B cell (primary cell): ENCODE data around the gene CDC42BPA. TPM values are rescaled to one million over a fixed set of nuclear protein-coding genes. Genes with fewer than 3 reads are reported as not detected.

Source experiments
- ATAC-seq: fragments of 200-7000 bp; cut with Tn5 transposase; one replicate; pipeline ENCODE4 v1.10.0; 2021; ENCODE audit warnings: low read depth, mild to moderate bottlenecking, moderate number of reproducible peaks, moderate library complexity
- CTCF ChIA-PET: fragments of 350-600 bp; sonication (Branson Sonifier 250); formaldehyde crosslinking; loops from one replicate; lab custom pipeline; 2021; ENCODE audit warnings: antibody characterized with exemption, inconsistent platforms; lab: Charles Lee
- POLR2A ChIA-PET: fragments of 350-600 bp; sonication (Branson Sonifier 250); formaldehyde crosslinking; loops from one replicate; lab custom pipeline; 2021; ENCODE audit warnings: antibody characterized with exemption; lab: Charles Lee
- DNase-seq: peaks from one replicate; pipeline ENCODE4 v3.0.0; 2013
- H2AFZ ChIP-seq: 2 replicates; pipeline ENCODE4 v1.6.1; 2012; ENCODE audit warnings: mild to moderate bottlenecking, low read depth, low read length; ENCODE audit not compliant: insufficient read depth, poor library complexity, severe bottlenecking
- H3K27ac ChIP-seq, 2 donors: 1 replicate in 1 of 2; 2 replicates in 1 of 2; pipeline ENCODE4 v1.5.1; 2012 to 2013; ENCODE audit warnings: low read length in 2 of 2, mild to moderate bottlenecking in 2 of 2, moderate library complexity in 1 of 2
- H3K27me3 ChIP-seq, 4 experiments: fragments of 200-600 bp in 1 of 4; sonication (generic) in 1 of 4; replicated peaks in 1 of 4; 1 replicate in 2 of 4; 2 replicates in 2 of 4; pipeline versions ENCODE4 v1.6.1 to v1.7.0; 2013 to 2016; ENCODE audit warnings: low read length in 3 of 4, mild to moderate bottlenecking in 2 of 4, mixed read lengths in 1 of 4, moderate library complexity in 1 of 4; ENCODE audit not compliant: insufficient read depth in 4 of 4, control insufficient read depth in 3 of 4; ENCODE audit errors: control extremely low read depth in 1 of 4
- H3K36me3 ChIP-seq, 2 experiments: replicated peaks in 1 of 2; 1 replicate in 1 of 2; 2 replicates in 1 of 2; pipeline versions ENCODE4 v1.6.1 to v1.7.1; 2013; ENCODE audit warnings: low read length in 1 of 2; ENCODE audit not compliant: insufficient read depth in 2 of 2, control insufficient read depth in 1 of 2; ENCODE audit errors: control extremely low read depth in 1 of 2, extremely low read depth in 1 of 2
- H3K4me1 ChIP-seq, 2 donors: fragments of 200-600 bp in 1 of 2; sonication (generic) in 1 of 2; 1 replicate in 1 of 2; 2 replicates in 1 of 2; pipeline versions ENCODE4 v1.5.1 to v1.6.1; 2013 to 2017; ENCODE audit warnings: low read length in 2 of 2; ENCODE audit not compliant: control insufficient read depth in 2 of 2, insufficient read depth in 2 of 2
- H3K4me2 ChIP-seq: replicated peaks from 2 replicates; pipeline ENCODE3; 2012; ENCODE audit warnings: mild to moderate bottlenecking, low read depth, low read length; ENCODE audit not compliant: poor library complexity, severe bottlenecking
- H3K4me3 ChIP-seq, 5 experiments: fragments of 200-600 bp in 1 of 5; sonication (generic) in 1 of 5; 1 replicate in 3 of 5; 2 replicates in 2 of 5; pipeline versions ENCODE4 v1.5.1 to v1.7.0; 2011 to 2016; ENCODE audit warnings: low read length in 4 of 5, mild to moderate bottlenecking in 4 of 5, low read depth in 2 of 5, control low read depth in 1 of 5, moderate library complexity in 1 of 5; ENCODE audit not compliant: insufficient read depth in 1 of 5; ENCODE audit errors: control extremely low read depth in 1 of 5, extremely low read depth in 1 of 5
- H3K79me2 ChIP-seq: fragments of 200-600 bp; sonication (generic); one replicate; pipeline ENCODE4 v1.6.0; 2016; ENCODE audit warnings: low read length; ENCODE audit not compliant: control insufficient read depth, insufficient read depth
- H3K9ac ChIP-seq: fragments of 200-600 bp; sonication (generic); 2 replicates; pipeline ENCODE4 v1.6.1; 2017; ENCODE audit warnings: mild to moderate bottlenecking, low read length, moderate library complexity
- H3K9me3 ChIP-seq, 3 donors: one replicate each; pipeline versions ENCODE4 v1.6.1 to v1.7.1; 2013; ENCODE audit warnings: low read length in 2 of 3; ENCODE audit not compliant: control insufficient read depth in 2 of 3, insufficient read depth in 1 of 3; ENCODE audit errors: control extremely low read depth in 1 of 3
- H4K20me1 ChIP-seq: 2 replicates; pipeline ENCODE4 v1.6.0; 2012; ENCODE audit warnings: mild to moderate bottlenecking, low read length; ENCODE audit not compliant: insufficient read depth, control insufficient read depth, poor library complexity, severe bottlenecking
- H3K27ac Mint-ChIP-seq: one replicate; pipeline ENCODE4 v1.8.0; 2021; ENCODE audit warnings: mixed read lengths
- H3K27me3 Mint-ChIP-seq: one replicate; pipeline ENCODE4 v1.8.0; 2021; ENCODE audit warnings: mixed read lengths
- H3K4me1 Mint-ChIP-seq: one replicate; pipeline ENCODE4 v1.8.0; 2021; ENCODE audit warnings: mixed read lengths
- H3K4me3 Mint-ChIP-seq: one replicate; pipeline ENCODE4 v1.8.0; 2021; ENCODE audit warnings: mixed read lengths
- H3K9me3 Mint-ChIP-seq: one replicate; pipeline ENCODE4 v1.8.0; 2022; ENCODE audit warnings: mixed read lengths; ENCODE audit not compliant: insufficient read depth
- EZH2 ChIP-seq: IDR thresholded peaks from 2 replicates; pipeline ENCODE4 v1.6.1; 2012; ENCODE audit warnings: borderline replicate concordance, low read depth, mild to moderate bottlenecking, moderate library complexity, low read length; ENCODE audit not compliant: insufficient read depth, poor library complexity, severe bottlenecking
- WGBS: methylation state at CpG from one replicate; pipeline ENCODE4 v1.1.5; 2013; ENCODE audit warnings: missing lambda C conversion rate; ENCODE audit not compliant: insufficient coverage; 5-methylcytosine and 5-hydroxymethylcytosine counted together
- intact Hi-C: fragments of 100-400 bp; cut with micrococcal nuclease; formaldehyde crosslinking; loops from one replicate; pipeline ENCODE4 v1.10.0; 2022
- polyA plus RNA-seq: library from polyadenylated mRNA; depleted of rRNA; stranded (reverse); fragments of >200 nt; gene quantifications from 2 replicates; pipeline ENCODE4 v1.2.3, GENCODE V29; 2012
- total RNA-seq, 2 donors: library from RNA; stranded (reverse); fragments of 120-200 nt in 1 of 2; gene quantifications; 1 replicate in 1 of 2; 2 replicates in 1 of 2; pipeline versions ENCODE4 v1.2.3 to v1.2.4, GENCODE V29; 2013 to 2022
- TF ChIP-seq, protein P1 (sequence below): fragments of 200-600 bp; IDR thresholded peaks from one replicate; pipeline ENCODE4 v1.8.0; 2022; ENCODE audit warnings: antibody characterized with exemption, mild to moderate bottlenecking

CDC42BPA gene
- total and polyA plus RNA-seq, 2 donors (not counting 1 experiment from before 2014, with no cell fraction given) = 0.04 to 0.69 TPM

DNA sequence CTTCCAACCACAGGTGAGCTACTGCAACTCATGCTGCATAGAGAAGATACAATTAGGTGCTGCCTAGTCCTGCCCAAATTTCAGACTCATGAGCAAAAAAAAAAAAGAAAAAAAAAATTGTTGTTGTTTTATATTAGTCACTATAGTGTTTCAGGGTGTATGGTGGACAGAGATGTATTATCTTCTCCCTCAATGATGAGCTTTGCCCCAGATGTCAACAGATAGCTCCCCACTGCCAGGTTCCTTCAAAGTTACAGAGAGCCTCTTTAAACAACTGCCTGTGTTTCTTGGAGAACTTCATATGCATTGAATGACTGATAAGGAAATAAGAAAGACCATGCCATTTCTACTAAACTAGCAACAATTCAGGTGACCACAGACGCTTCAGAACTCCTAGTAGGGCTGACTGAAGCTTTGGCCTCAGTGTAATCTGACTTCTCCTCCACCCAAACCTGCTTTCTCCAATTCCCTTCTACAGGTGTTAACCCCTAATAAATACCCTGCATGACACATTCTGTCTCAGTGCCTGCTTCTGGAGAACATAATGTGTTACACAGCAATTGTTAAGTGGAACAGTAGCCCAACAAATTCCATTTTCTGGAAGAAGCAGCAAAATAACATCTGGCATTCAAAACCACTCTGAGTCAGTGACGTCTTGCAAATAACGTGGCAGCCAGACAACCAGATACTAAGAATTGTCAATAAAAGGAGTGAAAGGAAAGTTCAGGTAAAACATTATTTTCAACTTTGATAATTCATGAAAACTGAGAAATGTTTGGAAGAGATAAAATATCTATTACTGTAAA is 147.7 kb downstream of the CDC42BPA start:
- no peak for TF ChIP-seq EZH2
- TF ChIP-seq, protein P1, sequence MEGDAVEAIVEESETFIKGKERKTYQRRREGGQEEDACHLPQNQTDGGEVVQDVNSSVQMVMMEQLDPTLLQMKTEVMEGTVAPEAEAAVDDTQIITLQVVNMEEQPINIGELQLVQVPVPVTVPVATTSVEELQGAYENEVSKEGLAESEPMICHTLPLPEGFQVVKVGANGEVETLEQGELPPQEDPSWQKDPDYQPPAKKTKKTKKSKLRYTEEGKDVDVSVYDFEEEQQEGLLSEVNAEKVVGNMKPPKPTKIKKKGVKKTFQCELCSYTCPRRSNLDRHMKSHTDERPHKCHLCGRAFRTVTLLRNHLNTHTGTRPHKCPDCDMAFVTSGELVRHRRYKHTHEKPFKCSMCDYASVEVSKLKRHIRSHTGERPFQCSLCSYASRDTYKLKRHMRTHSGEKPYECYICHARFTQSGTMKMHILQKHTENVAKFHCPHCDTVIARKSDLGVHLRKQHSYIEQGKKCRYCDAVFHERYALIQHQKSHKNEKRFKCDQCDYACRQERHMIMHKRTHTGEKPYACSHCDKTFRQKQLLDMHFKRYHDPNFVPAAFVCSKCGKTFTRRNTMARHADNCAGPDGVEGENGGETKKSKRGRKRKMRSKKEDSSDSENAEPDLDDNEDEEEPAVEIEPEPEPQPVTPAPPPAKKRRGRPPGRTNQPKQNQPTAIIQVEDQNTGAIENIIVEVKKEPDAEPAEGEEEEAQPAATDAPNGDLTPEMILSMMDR = no peak
- no peaks in the 10 kb centered on the region for H3K9me3 ChIP-seq
- H3K27me3 ChIP-seq = peaks cover 0 to 3% (median 0%) of the 10 kb centered on the region in 4 experiments
- H3K4me3 ChIP-seq = no peak overlapping the region
- intact Hi-C loops = no loop called here
- Mint-ChIP-seq H3K4me3 (no peak overlapping the region), H3K4me1 (no peaks in the 10 kb centered on the region), H3K27ac (no peak overlapping the region), H3K27me3 (peaks cover 13% of the 10 kb centered on the region), H3K9me3 (no peaks in the 10 kb centered on the region)
- no peaks in the 10 kb centered on the region for H3K36me3 ChIP-seq
- no peaks in the 10 kb centered on the region for H3K4me1 ChIP-seq
- DNase-seq (no peak), ATAC-seq (no peak)
- POLR2A ChIA-PET = no interaction called here
- H4K20me1 ChIP-seq = no peaks in the 10 kb centered on the region
- no peak overlapping the region for H3K27ac ChIP-seq
- H3K4me2 ChIP-seq = no peak overlapping the region
- no peaks in the 10 kb centered on the region for H3K79me2 ChIP-seq
- H3K9ac ChIP-seq = no peak overlapping the region
- 50% methylated on average over 1 of the region's 3 CpGs for WGBS
- H2AFZ ChIP-seq = no peak overlapping the region
- CTCF ChIA-PET = interaction anchor here (0.7 kb wide), 1 partner anchor 12 kb away, joined by 3 read pairs; no protein-coding TSS in a partner anchor

DNA sequence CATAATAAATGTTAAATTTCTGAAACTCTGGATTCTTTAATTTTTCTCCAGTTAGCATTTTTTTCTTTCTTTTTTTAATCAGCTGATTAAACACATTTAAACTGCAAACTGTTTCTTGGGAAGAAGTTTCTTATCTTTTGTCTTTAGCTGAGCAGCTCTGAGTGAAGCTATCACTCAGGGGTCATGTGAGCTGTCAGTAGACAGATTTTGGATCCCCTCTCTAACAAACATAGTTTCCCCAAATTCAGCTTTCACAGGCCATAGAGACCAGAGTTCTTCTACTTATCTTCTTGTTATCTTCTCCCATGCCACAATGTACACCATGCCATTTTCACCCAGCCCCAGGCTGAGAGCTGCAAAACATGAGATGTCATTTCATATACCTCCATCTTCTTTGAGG is 148.9 kb downstream of the CDC42BPA start:
- ChIA-PET CTCF (no interaction called here), POLR2A (no interaction called here)
- no peaks in the 10 kb centered on the region for H3K9me3 ChIP-seq
- Mint-ChIP-seq H3K9me3 (no peaks in the 10 kb centered on the region), H3K27ac (no peak overlapping the region), H3K27me3 (peaks cover 13% of the 10 kb centered on the region), H3K4me3 (no peak overlapping the region), H3K4me1 (no peaks in the 10 kb centered on the region)
- H3K9ac ChIP-seq = no peak overlapping the region
- H3K36me3 ChIP-seq = no peaks in the 10 kb centered on the region
- no peak overlapping the region for H3K27ac ChIP-seq
- H3K27me3 ChIP-seq = peaks cover 0 to 3% (median 0%) of the 10 kb centered on the region in 4 experiments
- H3K4me3 ChIP-seq = no peak overlapping the region
- intact Hi-C loops = no loop called here
- H3K4me2 ChIP-seq = no peak overlapping the region
- no peaks in the 10 kb centered on the region for H3K4me1 ChIP-seq
- H2AFZ ChIP-seq = no peak overlapping the region
- DNase-seq (no peak), ATAC-seq (no peak)
- TF ChIP-seq, protein P1 = no peak
- no peak for TF ChIP-seq EZH2
- no peaks in the 10 kb centered on the region for H4K20me1 ChIP-seq
- H3K79me2 ChIP-seq = no peaks in the 10 kb centered on the region
